ENCODE results near the gene SLC15A1. TPM values are rescaled to one million over a fixed set of nuclear protein-coding genes. Genes with fewer than 3 reads are reported as not detected.

The SLC15A1 gene
- polyA plus RNA-seq, 3 donors, result not detected

Small RNA genes within 50 kb of the gene (small RNA-seq; reads per million reads assigned to genes)
- gene RN7SL60P (ENCODE audit: insufficient read length, low read depth), result not detected

Other genes with a start within 250 kb of the SLC15A1 start
- 10 to 100 TPM; 14.2 to 59.8 (median 28.9) TPM for gene STK24, start 175.6 kb downstream of the SLC15A1 start, polyA plus RNA-seq
- under 1 TPM in 1 of 3 donors, not detected in 2; 0.01 TPM for gene DOCK9, start 225.4 kb upstream of the SLC15A1 start, polyA plus RNA-seq

All from CD14-positive monocyte (primary cell).